Germinal center (tissue), 1 donor: ENCODE data around the gene GLB1L.
"Not testable (repeated sequence)": the region's sequence is repeated elsewhere in the genome, so short reads cannot be mapped to it uniquely, and the experiment has no call there.

Source experiments
- DNase-seq: peaks from one replicate; pipeline ENCODE4 v3.0.0; 2012; ENCODE audit warnings: mixed read lengths, low spot score

GLB1L gene

DNA sequence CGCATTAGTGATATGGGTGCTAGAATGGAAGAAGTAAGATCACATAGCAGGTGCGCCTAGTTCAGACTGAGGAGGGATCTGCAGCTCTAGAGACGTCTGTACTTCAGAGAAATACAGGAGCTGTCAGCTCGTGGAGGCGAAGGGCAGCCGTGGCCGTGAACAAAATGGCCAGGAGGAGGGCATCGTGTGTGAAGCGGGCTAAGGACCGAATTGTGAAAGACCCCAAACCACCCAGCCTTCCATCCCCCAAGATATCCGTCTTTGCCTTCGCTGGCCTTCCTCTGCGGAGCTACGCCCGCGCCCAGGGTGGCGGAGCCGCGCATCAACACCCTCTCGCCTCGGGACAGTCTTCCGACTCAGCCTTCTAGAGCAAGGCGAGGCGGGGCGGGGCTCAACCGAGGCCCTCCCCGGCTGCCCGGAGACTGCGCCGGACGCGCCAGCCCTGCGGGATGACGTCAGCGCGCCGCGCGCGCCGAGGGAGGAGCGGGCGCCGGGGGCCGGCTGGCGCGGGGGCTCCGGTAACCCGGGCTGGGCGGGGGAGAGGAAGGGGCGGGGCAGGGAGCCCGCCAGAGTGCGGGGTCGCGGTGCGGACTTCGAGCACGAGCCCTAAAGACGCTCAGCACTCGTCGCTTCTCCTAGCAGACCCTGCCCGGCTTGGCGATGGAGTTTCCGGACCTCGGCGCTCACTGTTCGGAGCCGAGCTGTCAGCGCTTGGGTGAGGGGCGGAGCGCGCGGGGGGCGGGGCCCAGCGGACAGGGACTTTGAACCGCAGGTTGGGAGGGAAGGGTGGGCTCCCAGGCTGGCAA lies 38.7 kb downstream of the GLB1L start, which contains the start of gene ZFAND2B:
Gene ZFAND2B (plus strand): TSS at position 455 of the 806 bp plus-strand sequence. CDS start 206 bp downstream, at position 661.
- DNase-seq = peak; percentile 98

DNA sequence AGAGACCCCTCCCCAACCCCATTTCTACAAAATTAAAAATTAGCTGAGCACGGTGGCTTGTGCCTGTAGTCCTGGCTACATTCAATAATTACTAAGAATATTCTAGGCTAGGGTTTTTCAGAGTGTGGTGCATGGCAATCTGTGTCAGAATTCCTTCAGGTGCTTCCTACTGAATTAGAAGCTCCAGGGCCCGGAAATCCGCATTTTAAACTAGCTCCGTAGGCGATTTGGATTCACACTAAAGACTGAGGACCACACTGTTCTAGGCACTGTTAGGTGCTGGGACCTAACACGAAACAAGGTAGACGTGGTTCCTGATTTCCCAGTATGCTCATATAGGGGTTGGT lies 39.3 kb downstream of the GLB1L start:
- DNase-seq = no peak

DNA sequence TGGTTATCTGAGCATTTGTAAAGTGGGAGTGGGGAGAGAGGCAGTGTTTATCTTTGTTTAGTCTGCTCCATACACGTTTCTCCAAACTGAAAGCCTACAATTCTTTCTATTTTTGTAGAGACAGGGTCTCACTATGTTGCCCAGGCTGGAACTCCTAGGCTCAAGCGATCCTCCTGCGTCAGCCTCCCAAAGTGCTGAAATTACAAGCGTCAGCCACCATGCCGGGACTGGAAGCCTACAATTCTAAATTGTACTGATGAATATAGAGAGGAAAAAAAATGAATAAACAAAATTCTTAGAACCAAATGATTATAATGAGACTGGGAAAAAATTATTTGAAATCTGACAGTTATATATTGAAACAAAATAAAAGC lies 40.1 kb downstream of the GLB1L start:
- DNase-seq = no peak

DNA sequence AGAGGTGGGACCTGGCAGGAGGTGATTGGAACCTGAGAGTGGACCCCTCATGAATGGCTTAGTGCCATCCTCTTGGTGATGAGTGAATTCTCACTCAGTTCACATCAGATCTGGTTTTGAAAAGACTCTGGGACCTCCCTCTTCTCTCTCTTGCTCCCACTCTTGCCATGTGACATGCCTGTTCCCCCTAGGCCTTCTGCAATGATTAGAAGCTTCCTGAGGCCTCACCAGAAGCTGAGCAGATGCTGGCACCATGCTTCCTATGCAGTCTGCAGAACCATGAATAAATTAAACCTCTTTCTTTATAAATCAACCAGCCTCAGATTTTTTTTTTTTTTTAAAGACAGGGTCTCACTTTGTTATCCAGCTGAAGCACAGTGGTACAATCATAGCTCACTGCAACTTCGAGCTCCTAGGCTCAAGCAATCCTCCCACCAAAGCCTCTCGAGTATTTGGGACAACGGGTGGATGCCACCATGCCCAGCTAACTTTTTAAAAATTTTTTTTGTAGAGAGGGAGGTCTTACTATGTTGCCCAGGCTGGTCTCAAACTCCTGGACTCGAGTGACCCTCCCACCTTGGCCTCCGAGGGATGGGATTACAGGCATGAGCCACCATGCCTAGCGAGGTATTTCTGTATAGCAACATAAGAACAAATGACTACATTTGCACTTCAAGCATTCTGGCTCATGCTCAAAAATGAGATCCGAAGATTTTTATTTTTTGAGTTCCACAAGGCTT lies 40.6 kb downstream of the GLB1L start:
- DNase-seq = no peak

DNA sequence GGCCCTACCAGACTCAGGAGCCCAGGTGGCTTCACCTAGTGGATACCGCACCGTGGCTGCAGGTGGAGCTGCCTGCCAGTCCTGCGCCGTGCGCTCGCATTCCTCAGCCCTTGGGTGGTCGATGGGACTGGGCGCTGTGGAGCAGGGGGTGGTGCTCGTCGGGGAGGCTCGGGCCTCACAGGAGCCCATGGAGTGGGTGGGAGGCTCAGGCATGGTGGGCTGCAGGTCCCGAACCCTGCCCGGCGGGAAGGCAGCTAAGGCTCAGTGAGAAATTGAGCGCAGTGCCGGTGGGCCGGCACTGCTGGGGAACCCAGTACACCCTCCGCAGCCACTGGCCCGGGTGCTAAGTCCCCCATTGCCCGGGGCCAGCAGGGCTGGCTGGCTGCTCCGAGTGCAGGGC lies 43.9 kb downstream of the GLB1L start:
- not testable (repeated sequence) for DNase-seq

DNA sequence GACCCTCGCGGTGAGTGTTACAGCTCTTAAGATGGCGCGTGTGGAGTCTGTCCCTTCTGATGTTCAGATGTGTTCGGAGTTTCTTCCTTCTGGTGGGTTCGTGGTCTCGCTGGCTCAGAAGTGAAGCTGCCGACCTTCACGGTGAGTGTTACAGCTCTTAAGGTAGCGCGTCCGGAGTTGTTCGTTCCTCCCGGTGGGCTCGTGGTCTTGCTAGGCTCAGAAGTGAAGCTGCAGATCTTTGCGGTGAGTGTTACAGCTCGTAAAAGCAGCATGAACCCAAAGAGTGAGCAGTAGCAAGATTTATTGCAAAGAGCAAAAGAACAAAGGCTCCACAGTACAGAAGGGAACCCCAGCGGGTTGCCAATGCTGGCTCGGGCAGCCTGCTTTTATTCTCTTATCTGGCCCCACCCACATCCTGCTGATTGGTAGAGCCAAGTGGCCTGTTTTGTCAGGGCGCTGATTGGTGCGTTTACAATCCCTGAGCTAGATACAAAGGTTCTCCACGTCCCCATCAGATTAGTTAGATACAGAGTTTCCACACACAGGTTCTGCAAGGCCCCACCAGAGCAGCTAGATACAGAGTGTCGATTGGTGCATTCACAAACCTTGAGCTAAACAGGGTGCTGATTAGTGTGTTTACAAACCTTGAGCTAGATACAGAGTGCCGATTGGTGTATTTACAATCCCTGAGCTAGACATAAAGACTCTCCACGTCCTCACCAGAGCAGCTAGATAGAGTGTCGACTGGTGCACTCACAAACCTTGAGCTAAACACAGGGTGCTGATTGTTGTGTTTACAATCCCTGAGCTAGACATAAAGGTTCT lies 44.5 kb downstream of the GLB1L start:
- not testable (repeated sequence) for DNase-seq

DNA sequence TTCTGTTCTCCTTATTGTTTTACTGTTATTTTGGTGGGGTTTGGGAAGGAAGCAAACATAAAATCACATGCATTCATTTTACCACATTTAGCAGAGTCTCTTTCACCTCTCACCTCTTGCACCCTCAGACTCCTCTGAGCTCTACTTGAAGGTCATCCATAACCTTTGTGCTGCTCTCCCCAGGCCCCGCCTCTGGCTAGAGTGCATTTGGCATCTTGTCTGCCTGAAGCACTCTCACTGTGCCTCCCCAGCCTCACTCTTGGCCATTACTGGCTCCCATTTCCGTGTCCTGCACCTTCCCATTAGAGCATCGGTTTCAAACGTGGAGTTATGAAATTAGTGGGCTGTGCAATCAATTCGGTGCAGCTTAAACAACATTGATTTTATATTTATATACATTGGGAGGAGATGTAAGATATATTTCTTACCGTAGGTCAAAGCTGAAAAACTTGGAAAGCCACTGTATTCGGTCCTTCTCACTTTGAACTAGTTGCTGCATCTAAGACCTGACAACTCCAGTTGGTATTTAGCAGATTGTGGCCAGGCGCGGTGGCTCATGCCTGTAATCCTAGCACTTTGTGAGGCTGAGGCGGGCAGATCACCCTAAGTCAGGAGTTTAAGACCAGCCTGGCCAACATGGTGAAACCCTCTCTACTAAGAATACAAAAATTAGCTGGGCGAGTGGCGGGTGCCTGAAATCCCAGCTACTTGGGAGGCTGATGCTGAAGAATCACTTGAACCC lies 45.6 kb downstream of the GLB1L start:
- no peak for DNase-seq

DNA sequence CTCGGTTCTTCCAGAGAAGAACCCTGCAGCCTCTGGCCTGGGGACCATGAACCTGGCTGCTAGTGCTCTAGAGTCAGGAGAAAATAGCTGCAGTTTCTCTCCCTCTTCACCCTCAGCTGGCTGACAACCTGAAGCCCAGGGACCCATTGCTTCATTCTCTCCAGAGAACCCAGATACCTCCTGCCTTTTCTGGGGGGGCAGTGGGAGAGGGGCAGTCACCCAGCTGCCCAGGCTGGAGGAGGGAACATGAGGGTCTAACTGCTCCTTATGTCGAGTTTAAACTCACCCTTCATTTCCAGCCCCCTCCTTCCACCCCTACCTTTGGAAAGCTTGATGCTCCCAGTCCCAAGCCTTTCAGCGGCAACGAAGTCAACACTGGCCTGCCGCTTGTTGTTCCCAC lies 46.3 kb downstream of the GLB1L start:
- no peak for DNase-seq

DNA sequence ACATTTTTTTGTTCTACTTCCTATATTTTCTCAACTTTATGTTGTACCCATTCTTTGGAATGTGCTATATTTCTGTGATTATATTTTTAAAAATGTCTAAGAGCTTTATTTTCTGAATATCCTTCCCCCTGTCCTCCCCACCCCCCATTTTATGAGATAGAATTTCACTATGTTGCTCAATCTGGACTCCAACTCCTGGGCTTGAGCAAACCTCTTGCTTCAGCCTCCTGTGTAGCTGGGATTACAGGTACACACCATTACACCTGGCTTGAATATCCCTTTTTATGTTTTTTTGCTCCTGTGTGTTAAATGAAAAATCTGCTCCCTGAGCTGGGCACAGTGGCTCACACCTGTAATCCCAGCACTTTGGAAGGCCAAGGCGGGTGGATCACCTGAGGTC lies 47.9 kb downstream of the GLB1L start:
- DNase-seq = no peak

DNA sequence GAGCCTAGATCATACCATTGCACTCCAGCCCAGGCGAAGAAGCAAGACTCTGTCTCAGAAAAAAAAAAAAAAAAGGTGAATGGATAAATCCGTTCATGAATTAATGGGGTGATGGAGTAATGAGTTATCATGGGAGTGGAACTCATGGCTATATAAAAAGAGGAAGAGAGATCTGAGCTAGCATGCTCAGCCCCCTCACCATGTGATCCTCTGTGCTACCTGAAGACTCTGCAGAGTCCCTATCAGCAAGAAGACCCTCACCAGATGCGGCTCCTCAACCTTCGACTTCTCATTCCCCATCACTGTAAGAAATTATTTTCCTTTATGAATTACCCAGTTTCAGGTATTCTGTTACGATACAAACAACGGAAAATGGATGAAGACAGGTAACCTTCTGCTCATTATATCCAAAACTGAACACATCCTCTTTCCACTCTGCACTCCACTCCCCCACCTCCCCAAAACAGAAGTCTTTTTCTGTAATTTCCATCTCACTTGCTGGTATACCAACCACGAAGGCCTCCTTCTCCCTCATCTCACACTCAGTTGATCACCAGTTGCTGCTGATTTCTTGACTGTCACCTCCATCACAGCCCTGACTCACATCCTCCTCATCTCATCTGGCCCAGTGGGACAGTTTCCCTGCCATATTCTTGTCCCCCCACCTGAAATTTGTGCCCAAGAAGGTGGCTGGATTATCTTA lies 58.3 kb downstream of the GLB1L start:
- DNase-seq = peak; percentile 15
